Measurements from ENCODE around the gene FXYD7. TPM values are rescaled to one million over a fixed set of nuclear protein-coding genes. Genes with fewer than 3 reads are reported as not detected.

Gene FXYD7
- total RNA-seq, 1 experiment from 2014 or later = not detected

DNA sequence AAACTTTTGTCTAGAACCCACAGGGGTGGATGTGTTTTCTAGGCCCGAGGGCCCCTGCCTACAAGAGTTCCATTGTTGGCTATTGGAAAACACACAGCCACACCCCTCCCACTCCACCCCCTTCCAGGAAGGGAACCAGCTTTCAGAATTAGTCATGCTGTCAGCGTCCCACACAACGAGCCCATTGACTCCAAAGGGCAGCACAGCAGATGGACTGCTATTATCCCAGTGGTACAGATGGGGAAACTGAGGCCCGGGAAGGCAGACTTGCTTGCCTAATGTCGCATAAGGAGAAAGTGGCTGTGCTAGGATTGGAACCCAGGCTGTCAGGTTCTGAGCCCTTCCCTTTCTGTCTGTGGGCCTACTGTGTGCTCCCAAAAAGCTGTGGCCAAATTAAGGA is 35.5 kb upstream of the FXYD7 start:
- peak overlapping the region; percentile 71 for H3K27ac Mint-ChIP-seq (ENCODE audit: low read depth, unreplicated experiment)
- ChIA-PET CTCF (interaction anchor here (0.7 to 3.4 kb wide), 5 partner anchors 11 to 123 kb away, joined by 3 to 16 read pairs (median 3); partner anchors contain the start of gene LGI4), POLR2A (interaction anchor here (0.6 to 7.1 kb wide), 4 partner anchors 9 to 16 kb away, joined by 3 to 40 read pairs (median 14); partner anchors contain the start of gene FXYD3)
- peaks cover 21% of the 10 kb centered on the region for H3K4me1 Mint-ChIP-seq (ENCODE audit: insufficient read depth, unreplicated experiment)
- H3K36me3 Mint-ChIP-seq (ENCODE audit: insufficient read depth, unreplicated experiment) = no peaks in the 10 kb centered on the region
- H3K27me3 Mint-ChIP-seq (ENCODE audit: insufficient read depth, unreplicated experiment) = no peaks in the 10 kb centered on the region
- intact Hi-C loops (cut with micrococcal nuclease) = no loop called here
- no TSS peak for BruUV-seq (replicated peaks)
- TF ChIP-seq, protein P1, sequence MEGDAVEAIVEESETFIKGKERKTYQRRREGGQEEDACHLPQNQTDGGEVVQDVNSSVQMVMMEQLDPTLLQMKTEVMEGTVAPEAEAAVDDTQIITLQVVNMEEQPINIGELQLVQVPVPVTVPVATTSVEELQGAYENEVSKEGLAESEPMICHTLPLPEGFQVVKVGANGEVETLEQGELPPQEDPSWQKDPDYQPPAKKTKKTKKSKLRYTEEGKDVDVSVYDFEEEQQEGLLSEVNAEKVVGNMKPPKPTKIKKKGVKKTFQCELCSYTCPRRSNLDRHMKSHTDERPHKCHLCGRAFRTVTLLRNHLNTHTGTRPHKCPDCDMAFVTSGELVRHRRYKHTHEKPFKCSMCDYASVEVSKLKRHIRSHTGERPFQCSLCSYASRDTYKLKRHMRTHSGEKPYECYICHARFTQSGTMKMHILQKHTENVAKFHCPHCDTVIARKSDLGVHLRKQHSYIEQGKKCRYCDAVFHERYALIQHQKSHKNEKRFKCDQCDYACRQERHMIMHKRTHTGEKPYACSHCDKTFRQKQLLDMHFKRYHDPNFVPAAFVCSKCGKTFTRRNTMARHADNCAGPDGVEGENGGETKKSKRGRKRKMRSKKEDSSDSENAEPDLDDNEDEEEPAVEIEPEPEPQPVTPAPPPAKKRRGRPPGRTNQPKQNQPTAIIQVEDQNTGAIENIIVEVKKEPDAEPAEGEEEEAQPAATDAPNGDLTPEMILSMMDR (IDR thresholded peaks at IDR 0.05; ENCODE audit: unreplicated experiment) = no peak
- no peaks in the 10 kb centered on the region for H3K9me3 Mint-ChIP-seq (ENCODE audit: unreplicated experiment)
- peak; percentile 86 for DNase-seq (ENCODE audit: unreplicated experiment)
- H3K4me3 Mint-ChIP-seq (ENCODE audit: unreplicated experiment) = peak overlapping the region; percentile 37

DNA sequence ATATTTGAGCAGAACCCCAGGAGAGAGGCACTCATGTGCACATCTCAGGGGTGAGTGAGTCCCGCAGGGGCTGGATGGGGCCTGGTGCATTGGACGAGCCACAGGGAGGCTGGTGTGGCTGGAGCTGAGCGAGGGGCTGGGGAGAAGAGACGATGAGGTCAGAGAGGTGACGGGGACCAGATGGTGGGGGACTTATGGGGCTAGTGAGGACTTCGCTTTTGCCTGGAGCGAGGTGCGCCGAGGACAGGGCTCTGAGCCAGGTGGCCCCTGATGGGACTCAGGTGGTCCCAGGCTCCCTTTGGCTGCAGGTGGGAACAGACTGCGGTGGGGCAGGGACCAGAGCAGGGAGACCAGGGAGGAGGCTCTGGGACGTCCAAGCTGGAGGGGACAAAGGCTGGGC is 34.3 kb upstream of the FXYD7 start:
- TF ChIP-seq, protein P1 (IDR thresholded peaks at IDR 0.05; ENCODE audit: unreplicated experiment) = no peak
- BruUV-seq (replicated peaks) = no TSS peak
- H3K27ac Mint-ChIP-seq (ENCODE audit: low read depth, unreplicated experiment) = peak overlapping the region; percentile 82
- H3K9me3 Mint-ChIP-seq (ENCODE audit: unreplicated experiment) = no peaks in the 10 kb centered on the region
- ChIA-PET POLR2A (interaction anchor here (0.7 to 7.1 kb wide), 5 partner anchors 11 to 66 kb away, joined by 3 to 40 read pairs (median 3); no protein-coding TSS in a partner anchor), CTCF (interaction anchor here (0.7 to 3.4 kb wide), 5 partner anchors 10 to 44 kb away, joined by 3 to 16 read pairs (median 3); partner anchors contain the start of gene LGI4)
- no peak for DNase-seq (ENCODE audit: unreplicated experiment)
- H3K36me3 Mint-ChIP-seq (ENCODE audit: insufficient read depth, unreplicated experiment) = no peaks in the 10 kb centered on the region
- intact Hi-C loops (cut with micrococcal nuclease) = no loop called here
- no peaks in the 10 kb centered on the region for H3K27me3 Mint-ChIP-seq (ENCODE audit: insufficient read depth, unreplicated experiment)
- peaks cover 21% of the 10 kb centered on the region for H3K4me1 Mint-ChIP-seq (ENCODE audit: insufficient read depth, unreplicated experiment)
- H3K4me3 Mint-ChIP-seq (ENCODE audit: unreplicated experiment) = no peak overlapping the region

DNA sequence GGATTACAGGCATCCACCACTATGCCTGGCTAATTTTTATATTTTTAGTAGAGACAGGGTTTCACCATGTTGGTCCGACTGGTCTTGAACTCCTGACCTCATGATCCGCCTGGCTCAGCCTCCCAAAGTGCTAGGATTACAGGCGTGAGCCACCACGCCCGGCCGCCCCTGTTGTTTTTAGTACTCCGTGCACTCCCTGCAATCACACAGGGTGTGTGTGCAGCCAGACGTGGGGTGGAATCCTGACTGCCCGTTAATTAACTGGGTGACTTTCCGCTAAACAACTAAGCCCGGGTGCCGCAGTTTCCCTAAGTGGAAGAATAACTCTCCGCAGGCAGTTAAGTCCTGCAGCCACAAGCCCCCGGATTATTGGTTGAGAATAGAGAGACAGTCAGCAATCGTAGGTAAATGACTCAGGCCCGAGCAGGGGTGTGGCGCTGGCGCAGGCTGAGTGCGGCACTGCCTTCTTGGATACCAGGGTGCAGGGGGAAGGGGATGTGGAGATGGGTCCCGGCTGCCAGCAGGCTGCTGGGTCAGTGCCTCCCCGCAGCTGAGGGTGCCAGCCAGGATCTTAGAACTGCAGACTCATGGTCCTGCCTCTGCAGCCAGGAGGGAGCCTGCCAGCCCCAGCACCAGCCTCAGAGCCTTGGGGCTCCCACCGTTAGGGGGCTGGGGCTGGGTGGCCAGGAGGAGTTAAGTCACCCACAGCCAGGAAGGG is 33.5 kb upstream of the FXYD7 start:
- no peaks in the 10 kb centered on the region for H3K9me3 Mint-ChIP-seq (ENCODE audit: unreplicated experiment)
- CTCF ChIA-PET = interaction anchor here (0.7 to 3.4 kb wide), 7 partner anchors 9 to 142 kb away, joined by 3 to 16 read pairs (median 3); partner anchors contain the start of gene LGI4

DNA sequence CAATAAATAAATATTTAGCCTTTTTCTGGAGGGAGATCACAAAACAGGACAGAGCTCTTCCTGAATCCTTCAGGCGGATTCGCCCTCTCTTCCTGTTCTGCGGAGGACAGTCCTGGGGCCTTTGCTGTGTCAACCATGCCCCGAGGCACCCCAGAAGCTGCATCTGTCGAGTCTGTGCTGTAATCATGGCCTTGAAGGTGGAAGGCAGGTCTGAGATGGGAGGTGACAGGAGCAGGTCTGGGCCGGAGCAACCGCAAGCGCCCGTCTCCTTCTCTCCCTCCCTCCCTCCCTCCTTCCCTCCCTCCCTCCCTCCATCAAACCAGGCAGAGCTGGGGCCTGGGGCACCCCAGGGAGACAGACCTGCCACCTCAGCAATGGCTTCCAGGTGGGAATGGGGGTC is 32.1 kb upstream of the FXYD7 start:
- TF ChIP-seq, protein P1 (IDR thresholded peaks at IDR 0.05; ENCODE audit: unreplicated experiment) = no peak
- no peaks in the 10 kb centered on the region for H3K27me3 Mint-ChIP-seq (ENCODE audit: insufficient read depth, unreplicated experiment)
- H3K36me3 Mint-ChIP-seq (ENCODE audit: insufficient read depth, unreplicated experiment) = no peaks in the 10 kb centered on the region
- H3K4me1 Mint-ChIP-seq (ENCODE audit: insufficient read depth, unreplicated experiment) = peaks cover 38% of the 10 kb centered on the region
- H3K27ac Mint-ChIP-seq (ENCODE audit: low read depth, unreplicated experiment) = no peak overlapping the region
- H3K9me3 Mint-ChIP-seq (ENCODE audit: unreplicated experiment) = no peaks in the 10 kb centered on the region
- POLR2A ChIA-PET = interaction anchor here (1.4 to 7.1 kb wide), 2 partner anchors 13 kb away, joined by 6 to 40 read pairs; no protein-coding TSS in a partner anchor
- intact Hi-C loops (cut with micrococcal nuclease) = no loop called here
- CTCF ChIA-PET = interaction anchor here (0.6 to 3.2 kb wide), 4 partner anchors 19 to 31 kb away, joined by 3 to 19 read pairs (median 4); no protein-coding TSS in a partner anchor
- no peak overlapping the region for H3K4me3 Mint-ChIP-seq (ENCODE audit: unreplicated experiment)
- DNase-seq (ENCODE audit: unreplicated experiment) = no peak
- BruUV-seq (replicated peaks) = no TSS peak

More for the DNA sequence above, 33.5 kb upstream of the FXYD7 start:
- Mint-ChIP-seq H3K27ac (ENCODE audit: low read depth, unreplicated experiment) (peak overlapping the region; percentile 76), H3K36me3 (ENCODE audit: insufficient read depth, unreplicated experiment) (no peaks in the 10 kb centered on the region), H3K27me3 (ENCODE audit: insufficient read depth, unreplicated experiment) (no peaks in the 10 kb centered on the region), H3K4me3 (ENCODE audit: unreplicated experiment) (no peak overlapping the region), H3K4me1 (ENCODE audit: insufficient read depth, unreplicated experiment) (peaks cover 24% of the 10 kb centered on the region)
- intact Hi-C loops (cut with micrococcal nuclease) = no loop called here
- DNase-seq (ENCODE audit: unreplicated experiment) = peak; percentile 73
- TF ChIP-seq, protein P1 (IDR thresholded peaks at IDR 0.05; ENCODE audit: unreplicated experiment) = no peak
- POLR2A ChIA-PET = interaction anchor here (0.7 to 7.1 kb wide), 5 partner anchors 11 to 65 kb away, joined by 3 to 40 read pairs (median 3); no protein-coding TSS in a partner anchor
- BruUV-seq (replicated peaks) = no TSS peak

All from MCF 10A (cell line).